C4-2B (cell line): ENCODE results near the gene TMEM272.

Source experiments
- CTCF ChIP-seq: fragments of 450-650 bp; conservative IDR thresholded peaks from 2 replicates; pipeline ENCODE4 v1.5.1; 2017; ENCODE audit warnings: mild to moderate bottlenecking
- ZFX ChIP-seq: fragments of 450-650 bp; IDR thresholded peaks from 2 replicates; pipeline ENCODE4 v1.6.1; 2017

- TF ChIP-seq CTCF, result no peak
- TF ChIP-seq ZFX, result no peak
These were observed 72.9 kb downstream of the TMEM272 start for GRCh38 chr13:51772105-51772455.
